D341Med (cell line): Measurements from ENCODE around the gene THOC7.

Source experiments
- DNase-seq: peaks from one replicate; pipeline ENCODE4 v3.0.0; 2012; ENCODE audit warnings: low spot score

Gene THOC7

GRCh38 chr3:63845215-63845614, 18.4 kb downstream of the THOC7 start:
- DNase-seq, result no peak

GRCh38 chr3:63842127-63842526, 21.5 kb downstream of the THOC7 start:
- no peak for DNase-seq

GRCh38 chr3:63841704-63842103, 21.9 kb downstream of the THOC7 start:
- DNase-seq, result no peak

- DNase-seq, result no peak
These were observed 31.2 kb downstream of the THOC7 start for GRCh38 chr3:63832395-63832794.

- no peak for DNase-seq
These were observed 33.1 kb downstream of the THOC7 start for GRCh38 chr3:63830526-63830925.

GRCh38 chr3:63824309-63824708, 39.3 kb downstream of the THOC7 start:
- DNase-seq, result no peak

- DNase-seq, result no peak
These were observed 44.5 kb downstream of the THOC7 start, which contains the start of gene C3orf49 for GRCh38 chr3:63819151-63819398. Gene C3orf49, plus strand, starts transcription at chr3:63819299. Its CDS starts 173 bp downstream, at chr3:63819472.

GRCh38 chr3:63818282-63819150, 45.1 kb downstream of the THOC7 start:
- peak; percentile 69 for DNase-seq

- DNase-seq, result no peak
These were observed 46.4 kb downstream of the THOC7 start for GRCh38 chr3:63817225-63817624.

GRCh38 chr3:63814237-63814636, 49.4 kb downstream of the THOC7 start:
- DNase-seq, result no peak

- DNase-seq, result no peak
These were observed 54.0 kb downstream of the THOC7 start for GRCh38 chr3:63809607-63810006.

- no peak for DNase-seq
These were observed 55.0 kb downstream of the THOC7 start for GRCh38 chr3:63808633-63809032.

GRCh38 chr3:63807961-63808565, 55.5 kb downstream of the THOC7 start:
- no peak for DNase-seq

GRCh38 chr3:63803911-63804310, 59.7 kb downstream of the THOC7 start:
- DNase-seq, result no peak

GRCh38 chr3:63800097-63800496, 63.5 kb downstream of the THOC7 start:
- DNase-seq, result no peak

GRCh38 chr3:63798949-63799348, 64.7 kb downstream of the THOC7 start:
- DNase-seq, result no peak

GRCh38 chr3:63798544-63798943, 65.1 kb downstream of the THOC7 start:
- no peak for DNase-seq

GRCh38 chr3:63795438-63795837, 68.2 kb downstream of the THOC7 start:
- DNase-seq, result no peak

- DNase-seq, result peak; percentile 31
These were observed 71.6 kb downstream of the THOC7 start for GRCh38 chr3:63791974-63792373.
